Activated T-helper 2 cell treated with anti-CD3 and anti-CD28 coated beads, Interferon-gamma antibody, Interleukin-2, Interleukin-4, amounts not matched to agents 10 μg/mL and 5 μg/mL and 100 μg/mL, durations not matched to agents 14 hours and 24 hours and 36 hours (primary cell): ENCODE data around the gene SIPA1L3. TPM values are rescaled to one million over a fixed set of nuclear protein-coding genes. Genes with fewer than 3 reads are reported as not detected.

Source experiments
- DNase-seq: peaks from one replicate; pipeline ENCODE4 v3.0.0; 2021; ENCODE audit warnings: low spot score
- H3K27ac Mint-ChIP-seq: one replicate; pipeline ENCODE4 v1.8.0; 2021; ENCODE audit warnings: mixed read lengths
- H3K27me3 Mint-ChIP-seq: one replicate; pipeline ENCODE4 v1.8.0; 2021; ENCODE audit warnings: low read depth, mixed read lengths
- H3K36me3 Mint-ChIP-seq: one replicate; pipeline ENCODE4 v1.8.0; 2021; ENCODE audit warnings: low read depth, mixed read lengths
- H3K4me1 Mint-ChIP-seq: one replicate; pipeline ENCODE4 v1.8.0; 2021; ENCODE audit warnings: low read depth, mixed read lengths
- H3K4me3 Mint-ChIP-seq: one replicate; pipeline ENCODE4 v1.8.0; 2021; ENCODE audit warnings: low read depth, mild to moderate bottlenecking, moderate library complexity, mixed read lengths
- H3K9me3 Mint-ChIP-seq: one replicate; pipeline ENCODE4 v1.8.0; 2021; ENCODE audit warnings: mixed read lengths
- intact Hi-C: fragments of 100-400 bp; cut with micrococcal nuclease; formaldehyde crosslinking; loops from one replicate; pipeline ENCODE4 v1.15.1; 2023
- total RNA-seq: library from RNA; stranded (reverse); gene quantifications from 2 replicates; pipeline ENCODE4 v1.2.3, GENCODE V29; 2022

The SIPA1L3 gene
- total RNA-seq, 1 donor from 2014 or later, result 15.9 TPM

DNA sequence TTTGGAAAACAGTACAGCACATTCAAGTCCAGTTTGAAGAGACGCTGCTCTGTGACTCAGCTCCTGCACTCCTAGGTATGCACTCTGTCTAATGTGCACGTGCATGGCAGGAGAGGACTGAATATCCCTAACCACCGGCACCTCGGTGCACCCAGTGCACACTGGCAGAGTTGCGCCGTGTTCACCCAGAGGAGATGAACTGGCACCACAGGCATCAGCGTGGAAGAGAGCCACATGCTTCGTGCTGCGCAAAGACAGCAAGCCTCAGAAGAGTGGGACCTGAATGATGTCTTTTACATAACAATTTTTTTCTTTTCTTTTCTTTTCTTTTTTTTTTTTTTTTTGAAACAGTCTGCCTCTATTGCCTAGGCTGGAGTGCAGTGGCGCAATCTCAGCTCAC is 194.7 kb downstream of the SIPA1L3 start:
- intact Hi-C loops, result no loop called here
- no peak for DNase-seq
- Mint-ChIP-seq H3K9me3 (peaks cover 5% of the 10 kb centered on the region), H3K36me3 (peaks cover 31% of the 10 kb centered on the region), H3K4me1 (no peaks in the 10 kb centered on the region), H3K4me3 (no peak overlapping the region), H3K27ac (no peak overlapping the region), H3K27me3 (no peaks in the 10 kb centered on the region)

DNA sequence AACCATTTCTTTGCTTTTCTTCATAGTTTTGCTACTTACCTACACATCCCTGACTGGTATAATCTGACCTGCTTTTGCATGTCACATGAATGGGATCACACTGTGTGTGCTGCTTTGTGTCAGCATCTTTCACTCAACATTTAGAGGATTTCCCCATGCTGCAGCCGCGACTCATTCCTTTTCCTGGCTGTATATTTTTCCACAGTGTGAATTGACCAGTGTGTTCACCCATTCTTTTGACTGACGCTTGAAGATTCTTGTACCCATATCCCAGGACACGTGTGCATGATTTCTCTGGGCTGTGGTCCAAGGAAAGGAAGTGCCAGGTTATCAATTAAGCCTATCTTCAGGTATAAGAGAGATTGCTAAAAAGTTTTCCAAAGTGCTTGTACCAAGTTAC is 198.6 kb downstream of the SIPA1L3 start:
- Mint-ChIP-seq H3K27ac (no peak overlapping the region), H3K4me1 (no peaks in the 10 kb centered on the region), H3K4me3 (no peak overlapping the region), H3K36me3 (peaks cover 24% of the 10 kb centered on the region), H3K9me3 (no peaks in the 10 kb centered on the region), H3K27me3 (no peaks in the 10 kb centered on the region)
- no peak for DNase-seq
- intact Hi-C loops, result no loop called here

DNA sequence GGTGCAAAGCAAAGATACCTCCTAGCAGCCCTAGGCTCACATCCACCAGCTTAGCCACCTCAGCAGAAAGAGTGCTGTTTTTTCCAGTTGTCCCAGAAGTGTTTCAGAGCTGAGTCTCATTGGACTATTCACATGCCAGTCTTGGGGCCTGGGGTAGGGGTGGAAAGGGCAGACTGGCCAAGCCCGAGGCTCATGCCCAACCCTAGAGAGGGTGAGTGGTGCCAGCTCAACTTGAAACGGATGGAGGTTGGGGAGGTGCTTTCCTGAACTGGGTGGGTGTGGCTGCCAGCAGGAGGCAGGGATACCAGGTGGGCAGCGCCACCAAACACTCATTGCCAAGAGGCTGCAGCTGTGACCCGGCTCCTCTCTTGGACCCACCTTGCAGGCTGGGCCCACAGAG is 200.1 kb downstream of the SIPA1L3 start:
- Mint-ChIP-seq H3K4me1 (no peaks in the 10 kb centered on the region), H3K36me3 (peaks cover 14% of the 10 kb centered on the region), H3K27ac (no peak overlapping the region), H3K27me3 (no peaks in the 10 kb centered on the region), H3K9me3 (no peaks in the 10 kb centered on the region), H3K4me3 (no peak overlapping the region)
- intact Hi-C loops, result no loop called here
- no peak for DNase-seq

DNA sequence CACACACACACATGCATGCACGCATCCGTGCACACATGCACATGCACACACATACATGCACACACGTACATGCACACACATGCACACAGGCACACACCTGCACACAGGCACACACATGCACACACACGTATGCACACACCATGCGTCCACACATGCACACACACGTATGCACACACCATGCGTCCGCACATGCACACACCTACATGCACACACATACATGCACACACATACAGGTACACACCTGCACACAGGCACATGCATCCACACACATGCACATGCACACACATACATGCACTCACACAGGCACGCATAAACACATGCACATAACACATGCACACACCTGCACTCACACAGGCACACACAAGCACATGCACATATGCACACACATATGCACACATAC is 204.9 kb downstream of the SIPA1L3 start:
- no peak for DNase-seq
- Mint-ChIP-seq H3K4me3 (no peak overlapping the region), H3K9me3 (no peaks in the 10 kb centered on the region), H3K4me1 (peaks cover 4% of the 10 kb centered on the region), H3K36me3 (peaks cover 9% of the 10 kb centered on the region), H3K27ac (no peak overlapping the region), H3K27me3 (no peaks in the 10 kb centered on the region)
- intact Hi-C loops, result no loop called here

DNA sequence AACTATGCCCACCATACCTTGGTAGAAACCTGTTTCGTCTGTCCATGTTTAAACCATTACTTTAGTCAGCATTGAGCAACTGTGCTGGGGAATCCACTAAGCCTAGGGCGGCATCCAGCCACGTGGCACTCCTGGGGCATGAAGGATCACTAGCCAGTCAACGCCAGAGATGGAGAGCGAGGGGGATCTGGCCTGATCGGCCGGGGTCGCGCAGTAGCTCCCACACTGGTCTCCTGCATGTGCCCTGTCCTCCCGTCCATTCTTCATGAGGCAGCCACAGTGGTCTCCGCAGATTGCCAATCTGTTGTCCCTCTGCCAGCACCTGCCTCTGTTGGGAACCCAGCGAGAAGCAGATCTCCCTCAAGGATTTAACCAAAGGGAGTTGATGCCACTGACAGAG is 207.6 kb downstream of the SIPA1L3 start:
- peaks cover 4% of the 10 kb centered on the region for H3K4me1 Mint-ChIP-seq
- DNase-seq, result no peak
- intact Hi-C loops, result no loop called here
- no peak overlapping the region for H3K27ac Mint-ChIP-seq
- peaks cover 3% of the 10 kb centered on the region for H3K9me3 Mint-ChIP-seq
- peaks cover 11% of the 10 kb centered on the region for H3K36me3 Mint-ChIP-seq
- no peaks in the 10 kb centered on the region for H3K27me3 Mint-ChIP-seq
- H3K4me3 Mint-ChIP-seq, result no peak overlapping the region

DNA sequence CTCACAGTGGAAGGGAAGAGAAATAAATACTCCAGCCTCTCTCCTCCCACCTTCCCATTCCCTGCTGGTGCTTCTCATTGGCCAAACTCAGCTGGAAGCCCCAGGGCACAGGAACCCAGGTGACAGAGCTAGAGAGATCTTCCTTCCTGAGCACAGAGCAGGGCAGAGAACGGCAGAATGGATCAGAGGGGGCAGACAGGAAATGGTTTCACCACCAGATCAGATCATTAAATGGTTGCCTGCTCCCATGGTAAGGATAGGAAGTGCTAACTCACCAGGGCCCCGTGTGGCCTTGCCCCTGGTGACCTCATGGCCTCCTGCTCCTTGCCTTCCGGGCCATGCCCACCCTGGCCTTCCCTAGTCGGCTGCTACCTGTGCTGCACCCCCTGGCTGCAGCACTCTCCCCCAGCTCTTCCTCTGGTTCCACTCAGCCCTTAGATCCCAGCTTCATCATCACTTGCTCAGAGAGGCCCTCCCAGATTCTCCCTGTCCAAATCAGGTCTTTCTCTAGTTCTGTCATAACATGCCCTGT is 208.3 kb downstream of the SIPA1L3 start:
- Mint-ChIP-seq H3K4me3 (no peak overlapping the region), H3K4me1 (peaks cover 4% of the 10 kb centered on the region), H3K9me3 (peaks cover 8% of the 10 kb centered on the region), H3K36me3 (peaks cover 18% of the 10 kb centered on the region), H3K27me3 (no peaks in the 10 kb centered on the region), H3K27ac (no peak overlapping the region)
- no peak for DNase-seq
- intact Hi-C loops, result no loop called here

DNA sequence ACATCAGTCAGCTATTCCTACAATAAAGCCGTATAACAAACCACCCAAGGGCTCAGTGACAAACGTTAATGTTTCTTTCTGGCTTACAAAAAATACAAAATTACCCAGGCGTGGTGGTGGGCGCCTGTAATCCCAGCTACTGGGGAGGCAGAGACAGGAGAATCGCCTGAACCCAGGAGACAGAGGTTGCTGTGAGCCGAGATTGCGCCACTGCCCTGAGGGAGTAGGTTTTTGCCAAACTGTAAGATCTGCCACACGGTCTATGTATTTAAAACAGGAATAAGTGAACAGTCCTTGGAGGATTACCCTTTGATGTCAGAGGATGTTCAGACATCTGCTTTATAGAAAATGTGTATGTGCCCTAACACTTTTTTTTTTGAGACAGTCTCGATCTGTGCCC is 211.2 kb downstream of the SIPA1L3 start:
- peaks cover 4% of the 10 kb centered on the region for H3K4me1 Mint-ChIP-seq
- intact Hi-C loops, result no loop called here
- H3K9me3 Mint-ChIP-seq, result peaks cover 8% of the 10 kb centered on the region
- no peaks in the 10 kb centered on the region for H3K27me3 Mint-ChIP-seq
- H3K27ac Mint-ChIP-seq, result no peak overlapping the region
- no peak overlapping the region for H3K4me3 Mint-ChIP-seq
- peaks cover 22% of the 10 kb centered on the region for H3K36me3 Mint-ChIP-seq
- no peak for DNase-seq

DNA sequence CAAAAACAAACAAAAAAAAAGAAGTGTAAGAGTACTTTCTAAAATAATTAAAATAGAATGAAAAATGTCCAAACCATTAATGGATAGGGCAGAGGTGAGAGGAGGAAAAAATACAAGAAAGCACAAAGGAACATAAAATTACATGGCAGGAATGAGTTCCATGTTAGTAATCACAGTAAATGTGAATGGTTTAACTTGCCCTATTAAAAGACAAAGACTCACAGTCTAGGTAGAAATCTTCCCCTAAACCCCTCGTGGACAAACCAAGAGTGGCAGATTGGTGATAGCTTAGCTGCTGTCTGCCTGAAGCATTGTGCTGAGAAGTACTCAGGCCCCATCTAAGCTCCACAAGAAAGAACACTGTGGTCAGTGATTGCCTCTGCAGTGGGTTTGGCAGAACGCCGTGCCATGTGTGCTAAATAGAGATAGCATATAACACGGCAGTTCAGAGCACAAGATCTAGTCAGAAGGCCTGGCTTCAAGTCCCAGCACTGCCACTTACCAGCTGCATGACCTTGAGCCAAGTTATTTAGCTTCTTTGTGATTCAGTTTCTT is 213.5 kb downstream of the SIPA1L3 start:
- DNase-seq, result no peak
- peaks cover 8% of the 10 kb centered on the region for H3K9me3 Mint-ChIP-seq
- no peak overlapping the region for H3K27ac Mint-ChIP-seq
- H3K4me3 Mint-ChIP-seq, result no peak overlapping the region
- H3K36me3 Mint-ChIP-seq, result peaks cover 22% of the 10 kb centered on the region
- peaks cover 2% of the 10 kb centered on the region for H3K4me1 Mint-ChIP-seq
- no peaks in the 10 kb centered on the region for H3K27me3 Mint-ChIP-seq
- intact Hi-C loops, result no loop called here

DNA sequence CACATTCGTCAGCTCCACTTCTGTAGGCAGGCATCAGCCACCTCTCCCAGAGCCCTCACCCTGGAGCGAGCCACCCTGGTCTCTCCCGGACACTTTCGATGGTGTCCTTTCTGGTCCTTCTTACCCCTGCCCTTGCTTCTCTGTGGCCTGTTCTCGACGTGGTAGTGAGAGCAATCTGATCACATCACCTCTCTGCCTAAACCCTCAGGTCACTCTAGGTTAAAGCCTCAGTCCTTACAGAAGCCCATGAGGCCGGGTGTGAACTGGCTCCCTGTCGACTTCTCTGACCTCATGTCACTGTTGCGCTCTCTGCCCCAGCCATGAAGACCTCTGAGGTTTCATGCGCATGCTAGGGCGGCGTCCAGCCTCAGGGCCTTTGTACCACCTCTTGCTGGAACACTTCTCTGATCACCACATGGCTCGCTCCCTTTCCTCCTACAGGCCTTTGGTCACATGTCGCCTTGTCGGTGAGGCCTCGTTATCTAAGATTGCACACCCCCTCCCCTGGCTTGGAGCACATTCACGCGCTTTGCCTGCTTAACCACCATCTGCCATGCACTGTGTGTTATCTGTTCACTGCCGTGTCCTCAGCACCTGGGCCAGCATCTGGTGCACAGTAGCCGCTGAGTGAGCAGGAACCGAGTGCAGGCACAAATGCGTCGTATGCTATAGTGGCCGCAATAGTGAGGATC is 215.5 kb downstream of the SIPA1L3 start:
- no peak for DNase-seq
- intact Hi-C loops, result no loop called here
- Mint-ChIP-seq H3K27me3 (no peaks in the 10 kb centered on the region), H3K27ac (no peak overlapping the region), H3K4me1 (no peaks in the 10 kb centered on the region), H3K36me3 (peaks cover 22% of the 10 kb centered on the region), H3K9me3 (peaks cover 8% of the 10 kb centered on the region), H3K4me3 (no peak overlapping the region)

DNA sequence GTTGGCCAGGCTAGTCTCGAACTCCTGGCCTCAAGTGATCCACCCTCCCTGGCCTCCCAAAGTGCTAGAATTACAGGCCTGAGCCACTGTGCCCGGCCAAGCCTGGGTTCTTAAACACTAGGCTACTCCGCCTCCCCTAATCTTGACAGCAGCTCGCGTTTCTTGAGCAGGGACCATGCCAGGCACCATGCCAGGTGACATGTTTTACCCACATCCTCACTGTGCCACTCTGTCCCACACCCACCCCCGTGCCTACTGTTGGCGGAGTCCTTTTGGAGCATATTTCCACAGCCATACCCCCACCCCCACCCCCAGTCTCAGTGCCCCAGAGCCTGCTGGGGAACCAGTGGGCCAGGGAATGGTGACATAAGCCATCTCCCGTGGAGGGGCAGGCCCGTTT is 218.2 kb downstream of the SIPA1L3 start:
- intact Hi-C loops, result no loop called here
- Mint-ChIP-seq H3K27me3 (no peaks in the 10 kb centered on the region), H3K4me1 (no peaks in the 10 kb centered on the region), H3K4me3 (no peak overlapping the region), H3K36me3 (peaks cover 11% of the 10 kb centered on the region), H3K27ac (no peak overlapping the region), H3K9me3 (peaks cover 1% of the 10 kb centered on the region)
- DNase-seq, result no peak

DNA sequence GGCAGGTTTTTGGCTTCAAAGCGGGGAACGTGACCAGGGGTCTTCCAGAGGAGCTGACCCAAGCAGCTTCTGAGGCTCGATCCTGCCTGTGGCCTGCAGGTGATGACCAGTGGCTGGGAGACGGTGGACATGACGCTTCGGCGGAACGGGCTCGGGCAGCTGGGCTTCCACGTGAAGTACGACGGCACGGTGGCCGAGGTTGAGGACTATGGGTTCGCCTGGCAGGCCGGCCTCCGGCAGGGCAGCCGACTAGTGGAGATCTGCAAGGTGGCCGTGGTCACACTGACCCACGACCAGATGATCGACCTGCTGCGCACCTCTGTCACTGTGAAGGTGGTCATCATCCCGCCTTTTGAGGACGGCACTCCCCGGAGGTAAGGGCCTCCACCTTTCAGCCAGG is 223.4 kb downstream of the SIPA1L3 start:
- Mint-ChIP-seq H3K4me3 (no peak overlapping the region), H3K4me1 (no peaks in the 10 kb centered on the region), H3K36me3 (no peaks in the 10 kb centered on the region), H3K27me3 (no peaks in the 10 kb centered on the region), H3K27ac (no peak overlapping the region), H3K9me3 (no peaks in the 10 kb centered on the region)
- no peak for DNase-seq
- intact Hi-C loops, result no loop called here

DNA sequence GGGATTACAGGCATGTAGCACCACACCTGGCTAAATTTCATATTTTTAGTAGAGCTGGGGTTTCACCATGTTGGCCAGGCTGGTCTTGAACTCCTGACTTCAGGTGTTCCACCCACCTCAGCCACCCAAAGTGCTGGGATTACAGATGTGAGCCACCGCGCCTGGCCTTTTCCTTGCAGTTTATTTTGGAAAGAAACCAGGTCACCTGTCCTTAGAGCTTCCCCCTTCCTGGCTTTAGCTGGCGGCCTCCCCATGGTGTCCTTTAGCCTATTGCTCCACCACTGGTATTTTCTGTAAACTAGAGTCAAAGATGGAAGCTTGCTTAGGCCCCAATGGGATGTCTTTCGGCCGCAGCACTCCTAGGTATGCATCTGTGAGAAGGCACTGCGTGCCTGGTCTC is 225.8 kb downstream of the SIPA1L3 start:
- Mint-ChIP-seq H3K27me3 (no peaks in the 10 kb centered on the region), H3K36me3 (no peaks in the 10 kb centered on the region), H3K4me1 (no peaks in the 10 kb centered on the region), H3K9me3 (no peaks in the 10 kb centered on the region), H3K4me3 (no peak overlapping the region), H3K27ac (no peak overlapping the region)
- no peak for DNase-seq
- intact Hi-C loops, result no loop called here

DNA sequence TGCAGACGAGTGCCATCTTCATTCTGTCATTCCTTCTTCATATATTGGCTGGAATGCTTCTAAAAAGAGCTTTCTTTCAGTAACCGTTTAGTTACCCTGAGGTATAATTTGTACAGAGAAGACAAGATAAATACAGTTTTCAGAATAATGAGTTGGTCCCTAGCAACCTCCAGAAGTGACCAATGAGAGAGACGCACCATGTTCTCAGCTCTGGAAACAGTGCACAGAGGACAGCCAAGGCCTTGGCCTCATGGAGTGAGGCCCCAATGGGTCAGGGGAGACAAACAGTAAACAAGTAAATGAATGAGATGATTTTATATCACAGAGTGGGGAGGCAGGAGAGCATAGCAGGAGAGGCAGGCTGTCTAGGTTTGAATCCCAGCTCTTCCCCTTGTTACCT is 226.3 kb downstream of the SIPA1L3 start:
- Mint-ChIP-seq H3K27me3 (no peaks in the 10 kb centered on the region), H3K4me1 (no peaks in the 10 kb centered on the region), H3K4me3 (no peak overlapping the region), H3K36me3 (no peaks in the 10 kb centered on the region), H3K9me3 (no peaks in the 10 kb centered on the region), H3K27ac (no peak overlapping the region)
- intact Hi-C loops, result no loop called here
- no peak for DNase-seq
